SHP77 (cell line): Measurements from ENCODE around the gene OR7D2.
A peak's percentile ranks its signal among the peaks of the same experiment; 100 is the strongest.
"Not testable (repeated sequence)": the region's sequence is repeated elsewhere in the genome, so short reads cannot be mapped to it uniquely, and the experiment has no call there.

Experiments
- DNase-seq, 2 experiments: peaks; one replicate each; lab custom pipeline; 2025; lab: John Stamatoyannopoulos, UW

Gene OR7D2

DNA sequence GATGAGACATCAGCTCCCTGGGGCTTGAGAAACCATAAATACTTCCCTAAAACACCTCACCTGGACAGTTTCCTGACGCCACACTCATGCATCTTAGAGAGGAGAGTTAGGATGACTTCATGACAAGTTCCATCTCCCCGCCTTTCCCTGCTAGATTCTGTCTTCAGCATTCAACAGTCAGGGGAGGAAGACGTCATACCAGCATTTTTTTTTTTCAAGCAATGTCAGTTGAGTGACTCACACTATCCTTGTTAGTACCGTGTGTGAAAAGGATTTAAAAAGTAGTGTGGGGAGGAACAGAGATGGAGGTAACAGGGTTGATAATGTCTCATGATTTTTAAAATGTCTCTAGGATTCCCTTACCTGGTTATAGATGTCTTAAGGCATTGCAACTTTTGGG is at the start of gene OR7D2:
TSS of gene OR7D2 (plus strand) at position 79 of the 400 bp plus-strand sequence. CDS start 6,803 bp downstream, outside the sequence.
- no peak for DNase-seq

DNA sequence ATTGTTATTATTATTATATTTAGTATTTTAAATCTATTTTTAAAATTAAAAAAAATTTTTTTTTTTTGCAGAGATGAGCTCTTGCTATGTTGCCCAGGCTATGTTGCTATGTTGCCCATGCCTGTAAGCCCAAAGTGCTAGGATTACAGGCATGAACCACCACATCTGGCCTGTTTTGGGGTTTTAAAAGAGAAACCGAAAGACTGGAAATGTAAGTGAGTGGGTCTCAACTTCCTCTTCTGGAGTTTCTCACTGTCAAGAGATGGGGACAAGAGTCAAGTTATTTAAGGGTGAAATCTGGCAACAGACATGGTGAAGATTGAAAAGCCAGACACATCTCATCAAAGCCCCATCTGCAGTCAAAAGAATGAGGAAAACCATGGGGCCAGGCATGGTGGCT is 47.8 kb upstream of the OR7D2 start:
- DNase-seq, result no peak

GRCh38 chr19:9132422-9132821 is 46.4 kb upstream of the OR7D2 start:
- DNase-seq, result no peak

DNA sequence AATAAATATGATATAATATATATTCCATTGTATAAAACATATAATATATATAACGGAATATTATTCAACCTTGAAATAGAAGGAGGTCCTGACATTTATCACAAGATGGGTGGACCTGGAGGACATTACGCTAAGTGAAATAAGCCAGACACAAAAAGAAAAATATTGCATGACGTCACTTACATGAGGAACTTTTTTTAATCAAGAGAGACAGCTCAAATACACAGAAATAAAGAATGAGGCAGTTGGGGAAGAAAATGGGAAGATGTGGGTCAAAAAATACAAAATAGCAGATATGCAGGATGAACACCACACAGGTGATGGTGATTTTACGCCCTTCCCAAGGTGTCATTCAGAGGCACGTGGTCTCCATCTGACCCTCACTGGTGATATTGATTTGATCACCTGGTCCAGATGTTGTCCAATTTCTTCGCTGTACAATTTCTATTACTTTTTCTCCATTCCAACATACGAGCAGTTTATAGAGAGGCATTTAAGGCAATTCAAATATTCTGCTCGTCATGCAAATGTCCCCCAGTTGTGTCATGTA is 39.1 kb upstream of the OR7D2 start:
- DNase-seq, result peak in 1 of 2 experiments; percentile 6

DNA sequence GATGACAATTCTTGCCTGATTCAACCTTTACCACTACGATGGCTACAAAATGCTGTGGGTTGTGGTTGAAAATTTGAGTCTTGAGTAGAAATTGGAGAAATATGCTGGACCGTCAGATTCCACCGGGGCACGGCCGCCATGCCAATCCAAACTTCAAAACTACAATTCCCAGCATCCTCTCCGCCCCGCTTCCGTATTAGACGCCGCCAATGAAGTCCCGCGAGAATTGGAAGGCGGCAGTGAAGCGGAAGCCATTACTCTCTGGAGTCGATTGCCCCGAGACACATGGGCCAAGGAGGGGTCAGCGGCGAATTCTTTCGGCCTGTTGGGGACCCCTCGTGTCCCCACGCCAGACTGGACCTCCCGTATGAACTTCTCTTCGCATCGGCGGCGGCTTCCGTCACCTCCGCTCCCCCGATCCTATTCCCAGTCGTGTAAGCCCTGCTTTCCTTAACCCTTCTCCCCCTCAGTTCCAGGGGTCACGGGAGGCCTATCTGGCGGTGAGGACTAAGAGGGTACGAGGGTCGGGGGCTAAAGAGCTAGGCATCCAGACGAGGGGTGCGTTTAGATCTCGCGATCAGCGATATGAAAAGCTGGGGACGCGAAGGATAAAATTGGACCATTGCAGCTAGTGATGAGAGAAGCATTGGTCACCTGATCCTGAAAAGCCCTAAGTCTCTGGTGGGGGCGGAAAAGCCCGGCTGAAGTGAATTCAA is 38.5 kb upstream of the OR7D2 start, which contains the start of gene ZNF317:
TSS of gene ZNF317 (plus strand) at position 239 of the 716 bp plus-strand sequence. CDS start 15,620 bp downstream, outside the sequence.
- DNase-seq, result peak; percentile 90 to 93

DNA sequence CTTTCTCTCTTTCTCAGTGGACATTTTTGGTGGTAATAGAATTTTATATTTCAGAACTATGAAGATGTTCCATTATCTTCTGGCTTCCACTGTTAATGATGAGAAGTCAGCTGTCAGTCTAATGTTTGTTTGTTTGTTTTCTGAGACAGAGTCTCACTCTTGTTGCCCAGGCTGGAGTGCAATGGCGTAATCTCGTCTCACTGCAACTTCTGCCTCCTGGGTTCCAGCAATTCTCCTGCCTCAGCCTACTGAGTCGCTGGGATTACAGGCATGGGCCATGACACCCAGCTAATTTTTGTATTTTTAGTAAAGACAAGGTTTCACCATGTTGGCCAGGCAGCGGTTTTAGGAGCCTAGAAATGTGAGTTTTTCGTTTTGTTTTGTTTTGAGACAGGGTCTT is 33.9 kb upstream of the OR7D2 start:
- no peak for DNase-seq

DNA sequence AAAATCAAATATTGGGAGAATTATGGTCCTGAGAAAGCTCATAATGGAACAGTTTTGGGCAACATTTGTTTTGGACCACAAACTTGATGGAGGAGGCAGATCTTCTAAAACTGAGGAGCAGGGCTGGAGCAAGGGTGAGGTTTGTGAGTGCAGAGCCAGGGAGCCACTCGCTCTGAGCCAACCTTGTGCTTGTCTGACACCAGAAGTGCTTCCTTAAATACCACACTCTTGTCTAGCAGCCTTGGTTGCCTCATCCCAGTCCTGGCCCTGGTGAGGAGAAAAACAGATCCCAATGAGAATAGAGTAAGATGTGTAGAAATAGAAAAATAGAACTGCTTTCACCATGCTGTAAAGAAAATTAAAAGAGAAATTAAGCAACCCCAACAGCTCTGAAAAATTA is 31.9 kb upstream of the OR7D2 start:
- DNase-seq, result no peak

DNA sequence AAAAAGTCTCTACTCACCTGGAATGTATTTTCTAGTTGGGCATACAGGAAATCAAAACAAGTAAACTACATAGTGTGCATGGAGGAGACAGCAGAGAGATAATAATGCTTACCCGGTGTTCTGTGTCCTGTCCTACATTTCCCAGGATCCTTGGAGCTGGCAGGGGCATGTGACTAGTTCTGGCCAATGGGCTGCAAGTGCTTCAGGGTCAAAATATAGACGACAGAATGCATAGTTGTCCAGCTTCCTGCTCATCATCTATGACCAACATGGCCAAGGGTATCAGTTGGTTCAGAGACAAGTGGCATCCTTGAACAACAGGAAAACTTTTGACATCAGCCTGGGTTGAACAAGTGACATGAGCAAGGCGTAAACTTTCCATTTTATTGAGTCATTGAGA is 30.1 kb upstream of the OR7D2 start:
- no peak for DNase-seq

- no peak for DNase-seq
Observed at GRCh38 chr19:9149997-9150396, 28.8 kb upstream of the OR7D2 start.

DNA sequence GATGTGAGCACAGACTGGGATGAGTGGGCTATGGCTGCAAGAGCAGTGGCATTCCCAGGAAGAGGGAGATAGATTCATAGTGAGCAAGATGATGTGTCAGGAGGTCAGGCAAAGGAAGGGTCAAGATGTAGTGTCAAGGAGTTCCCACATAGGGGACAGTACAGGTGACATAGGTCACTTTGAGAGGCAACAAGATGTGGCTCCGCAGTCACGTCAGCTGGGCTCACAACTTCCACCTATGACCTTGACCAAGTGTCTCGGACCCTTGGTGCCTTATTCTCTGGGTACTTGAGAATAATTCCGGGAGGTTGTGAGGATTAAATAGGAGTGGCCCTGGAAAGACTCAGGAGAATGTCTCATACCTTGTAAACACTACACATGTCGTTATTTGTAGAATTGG is 28.1 kb upstream of the OR7D2 start:
- DNase-seq, result no peak

DNA sequence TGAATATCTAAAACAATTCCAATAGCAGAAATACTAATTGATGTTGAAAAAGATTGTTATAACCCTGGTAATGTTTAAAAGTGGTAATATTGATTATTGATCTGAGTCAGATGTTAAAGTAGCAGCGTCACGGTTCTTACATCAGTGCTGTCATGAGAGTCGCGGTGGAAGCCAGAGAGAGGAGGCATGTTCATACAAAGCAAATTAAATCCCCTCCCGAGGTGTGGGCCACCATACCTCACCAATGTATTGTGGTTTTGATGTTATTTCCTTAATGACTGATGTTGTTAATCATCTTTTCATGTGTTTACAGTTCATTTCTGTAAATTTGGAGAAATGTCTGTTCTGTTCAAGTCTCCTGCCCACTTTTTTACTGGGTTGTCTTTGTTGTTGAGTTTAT is 27.4 kb upstream of the OR7D2 start:
- no peak for DNase-seq

DNA sequence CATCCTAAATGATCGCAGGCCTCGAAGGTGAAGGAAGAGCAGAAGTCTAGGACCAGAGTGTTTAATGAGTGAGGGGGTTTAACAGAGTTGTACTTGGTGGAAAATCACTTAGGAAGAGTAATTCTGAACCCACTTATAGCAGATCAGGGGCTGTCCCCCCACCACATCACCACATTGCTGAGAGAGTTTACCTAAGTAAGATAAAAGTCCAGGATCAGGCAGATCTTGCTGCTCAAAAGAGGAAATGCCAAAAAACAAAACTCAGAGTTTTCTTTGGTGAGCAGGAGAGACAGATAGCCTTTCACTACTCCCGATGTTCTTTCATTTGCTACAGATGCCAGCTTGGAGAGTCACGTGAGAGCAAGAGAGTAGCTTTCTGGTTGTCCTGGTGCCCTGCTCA is 23.2 kb upstream of the OR7D2 start:
- DNase-seq, result no peak

GRCh38 chr19:9156304-9156703 is 22.5 kb upstream of the OR7D2 start:
- no peak for DNase-seq

DNA sequence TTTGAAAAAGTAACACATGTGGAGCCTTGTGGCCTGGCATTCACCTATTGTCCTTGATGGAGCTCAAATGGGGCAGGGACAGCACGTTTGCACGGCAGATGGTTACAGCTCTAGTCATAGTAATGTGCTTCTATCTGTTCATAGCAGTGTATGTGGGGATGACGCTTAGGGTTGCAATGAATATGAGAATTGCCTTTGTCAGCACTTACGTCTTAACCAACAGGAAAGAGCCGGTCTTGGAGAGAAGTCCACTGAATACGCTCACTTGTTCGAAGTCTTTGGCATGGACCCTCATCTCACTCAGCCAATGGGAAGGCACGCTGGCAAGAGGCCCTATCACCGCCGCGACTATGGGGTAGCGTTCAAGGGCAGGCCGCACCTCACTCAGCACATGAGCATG is 18.9 kb upstream of the OR7D2 start:
- no peak for DNase-seq

DNA sequence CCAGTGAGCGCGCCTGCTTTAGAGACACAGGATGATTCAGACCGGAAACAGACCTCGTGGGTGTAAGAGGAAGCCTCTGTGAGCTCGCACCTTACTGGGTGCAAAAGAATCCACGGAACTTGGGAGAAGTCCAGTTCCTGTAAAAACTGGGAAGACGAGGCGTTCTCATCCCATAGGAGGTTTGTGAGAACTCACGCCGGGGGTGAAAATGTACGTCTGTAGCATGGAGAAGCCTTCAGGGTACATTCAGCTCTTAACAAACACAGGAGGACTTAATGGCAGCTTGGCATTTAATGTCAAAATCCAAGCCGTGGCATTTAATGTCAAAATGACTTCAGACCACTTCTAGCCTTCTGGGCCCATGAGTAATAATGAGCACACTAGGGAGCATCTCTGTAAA is 17.4 kb upstream of the OR7D2 start:
- DNase-seq, result no peak

DNA sequence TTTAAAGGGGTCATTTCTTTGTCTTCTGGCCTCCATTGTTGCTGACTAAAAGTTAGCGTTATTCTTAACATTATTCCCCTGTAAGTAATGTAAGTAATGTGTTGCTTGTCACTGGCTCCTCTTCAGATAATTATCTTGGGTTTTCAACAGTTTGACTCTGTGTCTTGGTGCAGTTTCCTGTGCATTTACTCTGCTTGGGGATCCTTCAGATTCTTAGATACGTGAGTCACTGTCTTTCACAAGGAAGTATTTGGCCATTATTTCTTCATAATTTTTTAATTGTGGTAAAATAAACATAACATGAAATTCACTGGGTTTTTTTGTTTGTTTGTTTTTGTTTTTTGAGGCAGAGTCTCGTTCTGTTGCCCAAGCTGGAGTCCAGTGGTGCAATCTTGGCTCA is 13.5 kb upstream of the OR7D2 start:
- no peak for DNase-seq

DNA sequence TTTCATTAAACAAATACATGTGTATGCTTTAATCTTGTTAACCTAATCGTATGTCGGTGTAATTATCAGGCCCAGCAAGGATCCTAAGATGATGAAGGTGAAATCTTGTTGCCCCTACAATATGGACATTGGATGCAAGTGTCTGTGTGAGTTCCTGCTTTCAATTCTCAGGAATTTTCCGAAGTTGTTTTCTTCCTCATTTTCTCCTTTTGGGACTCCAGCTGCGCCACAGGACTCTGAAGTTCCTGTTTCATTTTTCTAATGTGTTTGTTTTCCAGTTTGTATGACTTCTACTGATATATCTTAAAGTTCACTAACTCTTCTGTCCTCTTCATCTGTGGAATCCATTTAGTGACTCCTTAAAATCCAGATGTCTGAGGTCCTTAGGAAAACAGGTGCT is 11.9 kb upstream of the OR7D2 start:
- no peak for DNase-seq

GRCh38 chr19:9171393-9171991 is 7.3 kb upstream of the OR7D2 start:
- DNase-seq, result no peak

GRCh38 chr19:9175326-9175725 is 3.5 kb upstream of the OR7D2 start:
- DNase-seq, result no peak

- no peak for DNase-seq
Observed at GRCh38 chr19:9183000-9183399, 4.2 kb downstream of the OR7D2 start.

GRCh38 chr19:9187191-9187590 is 8.4 kb downstream of the OR7D2 start:
- no peak for DNase-seq

DNA sequence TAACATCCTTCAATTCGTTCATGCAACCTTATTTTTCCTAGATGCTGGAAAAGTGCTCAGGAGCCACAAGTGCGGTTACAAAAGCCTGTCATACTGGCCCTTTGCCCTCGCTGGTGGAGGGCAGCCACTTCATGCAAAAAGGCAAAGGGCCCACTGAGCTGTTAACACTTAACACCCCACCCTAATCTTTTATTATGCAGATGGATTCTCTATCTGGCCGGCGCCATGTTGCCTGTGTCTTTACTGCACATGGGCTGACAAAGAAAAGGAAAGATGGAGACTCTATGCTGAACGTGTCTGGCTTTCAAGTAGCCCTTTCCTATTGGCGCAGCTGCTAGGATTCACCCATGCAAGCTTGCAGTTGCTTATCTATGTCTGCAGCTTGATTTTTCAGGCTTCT is 10.8 kb downstream of the OR7D2 start:
- no peak for DNase-seq

DNA sequence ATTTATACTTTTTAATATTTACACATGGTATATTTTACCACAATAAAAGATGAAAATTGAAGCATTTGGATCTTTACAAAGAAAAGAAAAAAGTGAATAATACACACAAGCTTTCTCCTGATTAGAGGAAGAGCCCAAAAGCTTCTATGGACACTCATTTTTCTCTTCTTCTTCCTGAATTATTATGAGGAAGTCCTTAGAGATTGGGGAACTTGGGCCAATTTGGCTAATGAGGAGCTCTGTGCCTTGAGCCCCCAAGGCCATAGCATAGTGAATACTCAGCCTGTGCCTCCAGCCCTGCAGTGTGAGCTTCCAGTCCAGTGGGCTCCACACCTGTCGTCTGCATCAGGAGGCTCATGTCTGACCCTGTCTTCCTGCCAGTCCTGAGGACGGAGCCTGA is 19.3 kb downstream of the OR7D2 start:
- DNase-seq, result not testable (repeated sequence)
